ENCODE data around the gene LAMA2.

The LAMA2 gene

DNA sequence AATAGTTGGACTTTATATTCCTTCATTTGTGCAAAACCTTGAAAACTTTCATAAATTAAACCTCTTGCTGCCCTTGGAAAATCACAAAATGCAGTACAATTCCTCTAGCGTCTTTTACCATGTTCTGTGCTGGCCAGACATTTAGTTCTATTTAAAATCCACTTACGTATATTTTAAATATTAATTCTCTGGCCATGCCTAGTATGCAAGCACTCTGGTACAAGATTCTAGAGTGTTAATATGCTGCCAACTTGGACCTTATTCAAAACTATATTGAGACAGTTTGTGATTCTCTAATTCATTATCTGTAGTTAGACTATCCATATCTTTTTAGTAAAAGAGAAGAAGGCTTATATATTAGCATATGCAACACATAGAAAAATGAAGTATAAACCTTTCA is 498.9 kb downstream of the LAMA2 start:
- DNase-seq (ENCODE audit: extremely low spot score) = no peak
- no peak for TF ChIP-seq BHLHE40 (IDR thresholded peaks at IDR 0.05; ENCODE audit: borderline replicate concordance)
- TF ChIP-seq HDGF (IDR thresholded peaks at IDR 0.05; ENCODE audit: borderline replicate concordance) = no peak
- no peak for TF ChIP-seq FOXA1 (IDR thresholded peaks at IDR 0.05)
- ChIA-PET POLR2A (no interaction called here), CTCF (no interaction called here)

GRCh38 chr6:129382916-129383315 is 500.0 kb downstream of the LAMA2 start:
- DNase-seq (ENCODE audit: extremely low spot score) = no peak
- CTCF ChIA-PET = interaction anchor here (1.2 kb wide), 1 partner anchor 11 kb away, joined by 3 read pairs; no protein-coding TSS in a partner anchor
- POLR2A ChIA-PET = no interaction called here
- no peak for TF ChIP-seq CTBP1 (IDR thresholded peaks at IDR 0.05; ENCODE audit: borderline replicate concordance)

- CTCF ChIA-PET = no interaction called here
- TF ChIP-seq ZNF384 (IDR thresholded peaks at IDR 0.05) = no peak
- no peak for TF ChIP-seq LEF1 (IDR thresholded peaks at IDR 0.05; ENCODE audit: borderline replicate concordance)
- no peak for TF ChIP-seq L3MBTL2 (conservative IDR thresholded peaks at IDR 0.05)
- TF ChIP-seq NFRKB (IDR thresholded peaks at IDR 0.05) = no peak
- POLR2A ChIA-PET = no interaction called here
Observed at GRCh38 chr6:129385117-129385516, 502.2 kb downstream of the LAMA2 start.

DNA sequence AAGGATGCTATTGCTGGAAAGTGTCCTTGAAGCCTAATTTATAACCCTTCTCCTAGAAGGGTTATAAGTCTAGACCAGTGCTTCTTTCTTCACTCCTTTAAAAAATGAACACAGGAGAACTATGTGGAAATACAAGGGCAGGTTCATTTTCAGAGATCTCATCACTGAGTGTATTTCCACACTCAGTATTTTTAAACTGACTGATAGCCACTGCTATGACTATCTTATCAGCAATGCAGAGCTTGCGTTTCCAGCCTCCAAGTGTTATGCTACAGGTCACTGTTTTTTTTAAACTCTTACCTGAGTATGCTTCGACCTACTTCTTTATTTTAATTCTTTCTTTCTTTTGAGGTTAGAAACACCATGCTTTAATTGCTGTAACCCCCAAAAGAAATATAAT is 508.0 kb downstream of the LAMA2 start:
- no peak for DNase-seq (ENCODE audit: extremely low spot score)
- no peak for TF ChIP-seq NFRKB (IDR thresholded peaks at IDR 0.05)
- TF ChIP-seq ELF4 (IDR thresholded peaks at IDR 0.05) = no peak
- TF ChIP-seq SP1 (IDR thresholded peaks at IDR 0.05) = no peak
- TF ChIP-seq FOXK2 (IDR thresholded peaks at IDR 0.05) = no peak
- no peak for TF ChIP-seq FOXM1 (IDR thresholded peaks at IDR 0.05; ENCODE audit: borderline replicate concordance)
- TF ChIP-seq HDGF (IDR thresholded peaks at IDR 0.05; ENCODE audit: borderline replicate concordance) = no peak
- no peak for TF ChIP-seq ZNF384 (IDR thresholded peaks at IDR 0.05)
- no peak for TF ChIP-seq PKNOX1 (IDR thresholded peaks at IDR 0.05)
- no peak for TF ChIP-seq CTBP1 (IDR thresholded peaks at IDR 0.05; ENCODE audit: borderline replicate concordance)
- no peak for TF ChIP-seq TARDBP (IDR thresholded peaks at IDR 0.05)
- no peak for TF ChIP-seq BHLHE40 (IDR thresholded peaks at IDR 0.05; ENCODE audit: borderline replicate concordance)
- TF ChIP-seq ARNT (IDR thresholded peaks at IDR 0.05) = no peak
- no peak for TF ChIP-seq FOXA1 (IDR thresholded peaks at IDR 0.05)
- CTCF ChIA-PET = no interaction called here
- POLR2A ChIA-PET = no interaction called here

More at GRCh38 chr6:129385117-129385516, 502.2 kb downstream of the LAMA2 start:
- DNase-seq (ENCODE audit: extremely low spot score) = no peak

DNA sequence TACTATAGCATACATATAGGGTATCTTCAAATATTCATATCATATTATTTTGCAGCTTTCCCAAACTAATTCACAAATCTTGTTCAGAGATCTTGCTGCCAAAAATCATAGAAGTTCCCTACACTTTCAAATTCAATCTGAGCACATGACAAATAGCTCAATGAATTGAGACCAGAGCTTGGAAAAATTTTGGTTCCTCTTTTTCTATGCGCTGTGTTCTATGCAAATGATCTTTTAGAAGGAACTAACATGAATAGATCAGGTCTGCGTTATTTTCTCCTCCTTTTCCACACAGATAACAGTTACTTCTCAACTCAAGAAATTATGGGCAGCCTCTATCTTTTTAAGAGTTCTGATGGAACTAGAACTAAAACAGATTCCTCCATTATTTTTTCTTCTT is 510.7 kb downstream of the LAMA2 start:
- ChIA-PET POLR2A (no interaction called here), CTCF (no interaction called here)
- no peak for TF ChIP-seq NFRKB (IDR thresholded peaks at IDR 0.05)
- TF ChIP-seq ZNF384 (IDR thresholded peaks at IDR 0.05) = no peak
- no peak for TF ChIP-seq HDGF (IDR thresholded peaks at IDR 0.05; ENCODE audit: borderline replicate concordance)
- TF ChIP-seq FOXM1 (IDR thresholded peaks at IDR 0.05; ENCODE audit: borderline replicate concordance) = no peak
- TF ChIP-seq LEF1 (IDR thresholded peaks at IDR 0.05; ENCODE audit: borderline replicate concordance) = no peak
- TF ChIP-seq TARDBP (IDR thresholded peaks at IDR 0.05) = no peak
- no peak for TF ChIP-seq ELF4 (IDR thresholded peaks at IDR 0.05)
- no peak for TF ChIP-seq CTBP1 (IDR thresholded peaks at IDR 0.05; ENCODE audit: borderline replicate concordance)
- TF ChIP-seq SP1 (IDR thresholded peaks at IDR 0.05) = no peak
- no peak for TF ChIP-seq BHLHE40 (IDR thresholded peaks at IDR 0.05; ENCODE audit: borderline replicate concordance)
- no peak for TF ChIP-seq ARNT (IDR thresholded peaks at IDR 0.05)
- TF ChIP-seq PKNOX1 (IDR thresholded peaks at IDR 0.05) = no peak
- TF ChIP-seq SUZ12 (IDR thresholded peaks at IDR 0.05) = no peak
- TF ChIP-seq FOXK2 (IDR thresholded peaks at IDR 0.05) = no peak
- no peak for TF ChIP-seq L3MBTL2 (conservative IDR thresholded peaks at IDR 0.05)
- TF ChIP-seq FOXA1 (IDR thresholded peaks at IDR 0.05) = no peak
- DNase-seq (ENCODE audit: extremely low spot score) = no peak

- ChIA-PET CTCF (interaction anchor here (0.6 kb wide), 1 partner anchor 121 kb away, joined by 5 read pairs; no protein-coding TSS in a partner anchor), POLR2A (interaction anchor here (1.1 kb wide), 1 partner anchor 10 kb away, joined by 3 read pairs; no protein-coding TSS in a partner anchor)
- no peak for DNase-seq (ENCODE audit: extremely low spot score)
- no peak for TF ChIP-seq ZNF384 (IDR thresholded peaks at IDR 0.05)
- no peak for TF ChIP-seq ARNT (IDR thresholded peaks at IDR 0.05)
- no peak for TF ChIP-seq SP1 (IDR thresholded peaks at IDR 0.05)
- no peak for TF ChIP-seq ELF4 (IDR thresholded peaks at IDR 0.05)
- TF ChIP-seq FOXK2 (IDR thresholded peaks at IDR 0.05) = no peak
Observed at GRCh38 chr6:129398764-129399163, 515.8 kb downstream of the LAMA2 start.

GRCh38 chr6:129402244-129402643 is 519.3 kb downstream of the LAMA2 start:
- CTCF ChIA-PET = no interaction called here
- POLR2A ChIA-PET = no interaction called here
- DNase-seq (ENCODE audit: extremely low spot score) = no peak
- TF ChIP-seq FOXK2 (IDR thresholded peaks at IDR 0.05) (no peak), ELF4 (IDR thresholded peaks at IDR 0.05) (no peak)

- DNase-seq (ENCODE audit: extremely low spot score) = no peak
- ChIA-PET CTCF (no interaction called here), POLR2A (no interaction called here)
- no peak for TF ChIP-seq BHLHE40 (IDR thresholded peaks at IDR 0.05; ENCODE audit: borderline replicate concordance)
- no peak for TF ChIP-seq TARDBP (IDR thresholded peaks at IDR 0.05)
- no peak for TF ChIP-seq FOXK2 (IDR thresholded peaks at IDR 0.05)
- no peak for TF ChIP-seq FOXA1 (IDR thresholded peaks at IDR 0.05)
- TF ChIP-seq FOXM1 (IDR thresholded peaks at IDR 0.05; ENCODE audit: borderline replicate concordance) = no peak
- TF ChIP-seq CTBP1 (IDR thresholded peaks at IDR 0.05; ENCODE audit: borderline replicate concordance) = no peak
- TF ChIP-seq SUZ12 (IDR thresholded peaks at IDR 0.05) = no peak
- no peak for TF ChIP-seq LEF1 (IDR thresholded peaks at IDR 0.05; ENCODE audit: borderline replicate concordance)
- no peak for TF ChIP-seq ZNF384 (IDR thresholded peaks at IDR 0.05)
- no peak for TF ChIP-seq L3MBTL2 (conservative IDR thresholded peaks at IDR 0.05)
- TF ChIP-seq HDGF (IDR thresholded peaks at IDR 0.05; ENCODE audit: borderline replicate concordance) = no peak
- no peak for TF ChIP-seq ELF4 (IDR thresholded peaks at IDR 0.05)
- TF ChIP-seq ARNT (IDR thresholded peaks at IDR 0.05) = no peak
Observed at GRCh38 chr6:129411092-129411491, 528.2 kb downstream of the LAMA2 start.
